Lower leg skin (tissue), 3 donors: Measurements from ENCODE around the gene DTNA.

Experiments used
- CTCF ChIP-seq, 3 donors: fragments of 450-650 bp; IDR thresholded peaks; one replicate each; pipeline ENCODE4 v1.5.1; 2016; ENCODE audit warnings: antibody characterized with exemption in 3 of 3, mild to moderate bottlenecking in 3 of 3, moderate library complexity in 2 of 3
- POLR2A ChIP-seq, 2 donors: fragments of 450-650 bp; IDR thresholded peaks; one replicate each; pipeline ENCODE4 v1.6.1; 2016 to 2017; ENCODE audit warnings: antibody characterized with exemption in 2 of 2, mild to moderate bottlenecking in 1 of 2, moderate library complexity in 1 of 2

- no peak for TF ChIP-seq CTCF (IDR thresholded peaks at IDR 0.05)
- no peak for TF ChIP-seq POLR2A (IDR thresholded peaks at IDR 0.05)
Observed at GRCh38 chr18:34794348-34794747, 84.2 kb downstream of the DTNA start.
